Measurements from ENCODE around the gene MSMO1. TPM values are rescaled to one million over a fixed set of nuclear protein-coding genes. Genes with fewer than 3 reads are reported as not detected.

MSMO1 gene
- total RNA-seq, 1 experiment from 2014 or later, result 53.9 TPM

DNA sequence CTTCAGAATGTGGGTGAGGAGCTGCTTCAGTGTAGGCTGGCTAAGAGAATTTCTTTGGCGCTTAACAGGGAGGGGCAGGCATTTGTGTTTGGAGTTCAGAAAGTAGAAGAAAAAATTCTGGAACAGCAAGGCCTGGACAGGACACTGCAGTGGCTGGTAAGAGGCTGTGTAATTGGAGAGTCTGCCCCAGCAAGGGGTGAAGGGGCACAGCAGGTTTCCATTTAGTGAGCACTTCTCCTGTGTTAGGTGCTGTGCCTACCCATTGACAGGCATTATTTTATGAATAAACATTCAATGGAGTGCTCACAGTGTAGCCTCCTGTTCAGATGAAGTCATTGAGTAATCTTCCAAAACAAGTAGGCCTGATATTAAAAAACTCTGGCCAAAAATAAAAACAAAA, 40.6 kb downstream of the MSMO1 start:
- H3K4me1 ChIP-seq (ENCODE audit: control insufficient read depth, insufficient read depth, low read length), result no peaks in the 10 kb centered on the region
- in situ Hi-C loops (cut with HindIII; ENCODE audit: low pct_unique_long_range_greater_than_20kb, low sequenced_read_pairs), result no loop called here
- no peak overlapping the region for H3K27ac ChIP-seq (ENCODE audit: low read length)
- BruUV-seq (replicated peaks), result no TSS peak
- no peaks in the 10 kb centered on the region for H3K27me3 ChIP-seq (ENCODE audit: control insufficient read depth, insufficient read depth, low read length)
- DNase-seq (ENCODE audit: low read depth, low spot score), result no peak
- no peak overlapping the region for H3K4me3 ChIP-seq (ENCODE audit: low read depth in 2 of 2, low read length in 2 of 2)
- ChIA-PET POLR2A (no interaction called here), CTCF (no interaction called here)
- no peaks in the 10 kb centered on the region for H3K36me3 ChIP-seq (ENCODE audit: control insufficient read depth, insufficient read depth, low read length)
- intact Hi-C loops (cut with micrococcal nuclease; ENCODE audit: unreplicated experiment), result no loop called here
- ATAC-seq, result no peak
- no peak for TF ChIP-seq TCF7L2 (IDR thresholded peaks at IDR 0.05; ENCODE audit: low read depth, low read length)
- TF ChIP-seq, protein P1, sequence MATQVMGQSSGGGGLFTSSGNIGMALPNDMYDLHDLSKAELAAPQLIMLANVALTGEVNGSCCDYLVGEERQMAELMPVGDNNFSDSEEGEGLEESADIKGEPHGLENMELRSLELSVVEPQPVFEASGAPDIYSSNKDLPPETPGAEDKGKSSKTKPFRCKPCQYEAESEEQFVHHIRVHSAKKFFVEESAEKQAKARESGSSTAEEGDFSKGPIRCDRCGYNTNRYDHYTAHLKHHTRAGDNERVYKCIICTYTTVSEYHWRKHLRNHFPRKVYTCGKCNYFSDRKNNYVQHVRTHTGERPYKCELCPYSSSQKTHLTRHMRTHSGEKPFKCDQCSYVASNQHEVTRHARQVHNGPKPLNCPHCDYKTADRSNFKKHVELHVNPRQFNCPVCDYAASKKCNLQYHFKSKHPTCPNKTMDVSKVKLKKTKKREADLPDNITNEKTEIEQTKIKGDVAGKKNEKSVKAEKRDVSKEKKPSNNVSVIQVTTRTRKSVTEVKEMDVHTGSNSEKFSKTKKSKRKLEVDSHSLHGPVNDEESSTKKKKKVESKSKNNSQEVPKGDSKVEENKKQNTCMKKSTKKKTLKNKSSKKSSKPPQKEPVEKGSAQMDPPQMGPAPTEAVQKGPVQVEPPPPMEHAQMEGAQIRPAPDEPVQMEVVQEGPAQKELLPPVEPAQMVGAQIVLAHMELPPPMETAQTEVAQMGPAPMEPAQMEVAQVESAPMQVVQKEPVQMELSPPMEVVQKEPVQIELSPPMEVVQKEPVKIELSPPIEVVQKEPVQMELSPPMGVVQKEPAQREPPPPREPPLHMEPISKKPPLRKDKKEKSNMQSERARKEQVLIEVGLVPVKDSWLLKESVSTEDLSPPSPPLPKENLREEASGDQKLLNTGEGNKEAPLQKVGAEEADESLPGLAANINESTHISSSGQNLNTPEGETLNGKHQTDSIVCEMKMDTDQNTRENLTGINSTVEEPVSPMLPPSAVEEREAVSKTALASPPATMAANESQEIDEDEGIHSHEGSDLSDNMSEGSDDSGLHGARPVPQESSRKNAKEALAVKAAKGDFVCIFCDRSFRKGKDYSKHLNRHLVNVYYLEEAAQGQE (IDR thresholded peaks at IDR 0.05; ENCODE audit: insufficient read depth in 1 of 2, low read depth in 2 of 2, low read length in 1 of 2), result no peak
- TF ChIP-seq, protein P2, sequence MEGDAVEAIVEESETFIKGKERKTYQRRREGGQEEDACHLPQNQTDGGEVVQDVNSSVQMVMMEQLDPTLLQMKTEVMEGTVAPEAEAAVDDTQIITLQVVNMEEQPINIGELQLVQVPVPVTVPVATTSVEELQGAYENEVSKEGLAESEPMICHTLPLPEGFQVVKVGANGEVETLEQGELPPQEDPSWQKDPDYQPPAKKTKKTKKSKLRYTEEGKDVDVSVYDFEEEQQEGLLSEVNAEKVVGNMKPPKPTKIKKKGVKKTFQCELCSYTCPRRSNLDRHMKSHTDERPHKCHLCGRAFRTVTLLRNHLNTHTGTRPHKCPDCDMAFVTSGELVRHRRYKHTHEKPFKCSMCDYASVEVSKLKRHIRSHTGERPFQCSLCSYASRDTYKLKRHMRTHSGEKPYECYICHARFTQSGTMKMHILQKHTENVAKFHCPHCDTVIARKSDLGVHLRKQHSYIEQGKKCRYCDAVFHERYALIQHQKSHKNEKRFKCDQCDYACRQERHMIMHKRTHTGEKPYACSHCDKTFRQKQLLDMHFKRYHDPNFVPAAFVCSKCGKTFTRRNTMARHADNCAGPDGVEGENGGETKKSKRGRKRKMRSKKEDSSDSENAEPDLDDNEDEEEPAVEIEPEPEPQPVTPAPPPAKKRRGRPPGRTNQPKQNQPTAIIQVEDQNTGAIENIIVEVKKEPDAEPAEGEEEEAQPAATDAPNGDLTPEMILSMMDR (IDR thresholded peaks at IDR 0.05), result no peak
- TF ChIP-seq POLR2AphosphoS5 (IDR thresholded peaks at IDR 0.05; ENCODE audit: low read depth, low read length), result no peak
- TF ChIP-seq SIN3A (IDR thresholded peaks at IDR 0.05; ENCODE audit: borderline replicate concordance, insufficient read depth, low read depth, low read length), result no peak
- no peaks in the 10 kb centered on the region for H3K9me3 ChIP-seq (ENCODE audit: control insufficient read depth, insufficient read depth, low read depth, low read length)

GRCh38 chr4:165368567-165368966, 41.1 kb downstream of the MSMO1 start:
- BruUV-seq (replicated peaks), result no TSS peak
- intact Hi-C loops (cut with micrococcal nuclease; ENCODE audit: unreplicated experiment), result no loop called here

More at GRCh38 chr4:165368567-165368966, 41.1 kb downstream of the MSMO1 start:
- no peaks in the 10 kb centered on the region for H3K4me1 ChIP-seq (ENCODE audit: control insufficient read depth, insufficient read depth, low read length)
- H3K27ac ChIP-seq (ENCODE audit: low read length), result no peak overlapping the region
- ChIA-PET POLR2A (no interaction called here), CTCF (no interaction called here)
- ATAC-seq (no peak), DNase-seq (ENCODE audit: low read depth, low spot score) (no peak)
- no peaks in the 10 kb centered on the region for H3K36me3 ChIP-seq (ENCODE audit: control insufficient read depth, insufficient read depth, low read length)
- in situ Hi-C loops (cut with HindIII; ENCODE audit: low pct_unique_long_range_greater_than_20kb, low sequenced_read_pairs), result no loop called here
- no peaks in the 10 kb centered on the region for H3K27me3 ChIP-seq (ENCODE audit: control insufficient read depth, insufficient read depth, low read length)
- no peaks in the 10 kb centered on the region for H3K9me3 ChIP-seq (ENCODE audit: control insufficient read depth, insufficient read depth, low read depth, low read length)
- TF ChIP-seq SIN3A (IDR thresholded peaks at IDR 0.05; ENCODE audit: borderline replicate concordance, insufficient read depth, low read depth, low read length) (no peak), TCF7L2 (IDR thresholded peaks at IDR 0.05; ENCODE audit: low read depth, low read length) (no peak)
- TF ChIP-seq, protein P2 (IDR thresholded peaks at IDR 0.05), result no peak
- no peak overlapping the region for H3K4me3 ChIP-seq (ENCODE audit: low read depth in 2 of 2, low read length in 2 of 2)
